Ectodermal cell (in vitro differentiated cells): ENCODE measurements around the gene C3orf18.

ENCODE experiments used
- H3K27ac ChIP-seq: 2 replicates; pipeline ENCODE4 v1.7.0; 2013; ENCODE audit warnings: mild to moderate bottlenecking, low read depth, low read length; ENCODE audit not compliant: insufficient read depth, poor library complexity, severe bottlenecking
- H3K27me3 ChIP-seq: 2 replicates; pipeline ENCODE4 v1.7.0; 2013; ENCODE audit warnings: mild to moderate bottlenecking, low read length; ENCODE audit not compliant: insufficient read depth, control insufficient read depth, poor library complexity, severe bottlenecking
- H3K36me3 ChIP-seq: one replicate; pipeline ENCODE4 v1.7.0; 2013; ENCODE audit warnings: low read length; ENCODE audit not compliant: control insufficient read depth, insufficient read depth
- H3K4me1 ChIP-seq: one replicate; pipeline ENCODE4 v1.7.0; 2013; ENCODE audit warnings: low read length; ENCODE audit not compliant: control insufficient read depth, insufficient read depth
- H3K4me3 ChIP-seq: 2 replicates; pipeline ENCODE4 v1.7.0; 2013; ENCODE audit warnings: low read depth, low read length, control low read depth; ENCODE audit not compliant: insufficient read depth
- H3K9me3 ChIP-seq: 2 replicates; pipeline ENCODE4 v1.7.0; 2013; ENCODE audit warnings: mild to moderate bottlenecking, low read length, moderate library complexity; ENCODE audit not compliant: control insufficient read depth
- WGBS, 2 experiments: methylation state at CpG; one replicate each; pipeline ENCODE4 v1.1.7; 2013; ENCODE audit warnings: missing lambda C conversion rate in 2 of 2; 5-methylcytosine and 5-hydroxymethylcytosine counted together

Gene C3orf18

GRCh38 chr3:50536471-50537180 is 30.9 kb downstream of the C3orf18 start:
- no peaks in the 10 kb centered on the region for H3K27me3 ChIP-seq
- WGBS, 2 experiments = 82% methylated on average over 5 of the region's 5 CpGs
- peaks cover 24% of the 10 kb centered on the region for H3K4me1 ChIP-seq
- H3K9me3 ChIP-seq = no peaks in the 10 kb centered on the region
- no peak overlapping the region for H3K27ac ChIP-seq
- no peak overlapping the region for H3K4me3 ChIP-seq
- H3K36me3 ChIP-seq = no peaks in the 10 kb centered on the region

- Histone ChIP-seq H3K4me3 (no peak overlapping the region), H3K9me3 (no peaks in the 10 kb centered on the region), H3K4me1 (peaks cover 22% of the 10 kb centered on the region), H3K36me3 (no peaks in the 10 kb centered on the region), H3K27ac (no peak overlapping the region), H3K27me3 (peaks cover 12% of the 10 kb centered on the region)
- WGBS, 2 experiments = 92% methylated on average over 9 of the region's 9 CpGs
These were observed 32.7 kb downstream of the C3orf18 start for GRCh38 chr3:50534681-50535330.

GRCh38 chr3:50533807-50534461 is 33.6 kb downstream of the C3orf18 start:
- 73 to 74% methylated on average over 9 of the region's 9 CpGs for WGBS, 2 experiments
- H3K4me1 ChIP-seq = peaks cover 14% of the 10 kb centered on the region
- H3K36me3 ChIP-seq = no peaks in the 10 kb centered on the region
- H3K27ac ChIP-seq = no peak overlapping the region
- no peaks in the 10 kb centered on the region for H3K9me3 ChIP-seq
- peaks cover 12% of the 10 kb centered on the region for H3K27me3 ChIP-seq
- H3K4me3 ChIP-seq = no peak overlapping the region

- Histone ChIP-seq H3K27me3 (peaks cover 12% of the 10 kb centered on the region), H3K4me3 (no peak overlapping the region), H3K4me1 (peaks cover 11% of the 10 kb centered on the region), H3K27ac (no peak overlapping the region), H3K36me3 (no peaks in the 10 kb centered on the region), H3K9me3 (no peaks in the 10 kb centered on the region)
- 69 to 70% methylated on average over 13 of the region's 13 CpGs for WGBS, 2 experiments
These were observed 34.2 kb downstream of the C3orf18 start for GRCh38 chr3:50533316-50533715.

DNA sequence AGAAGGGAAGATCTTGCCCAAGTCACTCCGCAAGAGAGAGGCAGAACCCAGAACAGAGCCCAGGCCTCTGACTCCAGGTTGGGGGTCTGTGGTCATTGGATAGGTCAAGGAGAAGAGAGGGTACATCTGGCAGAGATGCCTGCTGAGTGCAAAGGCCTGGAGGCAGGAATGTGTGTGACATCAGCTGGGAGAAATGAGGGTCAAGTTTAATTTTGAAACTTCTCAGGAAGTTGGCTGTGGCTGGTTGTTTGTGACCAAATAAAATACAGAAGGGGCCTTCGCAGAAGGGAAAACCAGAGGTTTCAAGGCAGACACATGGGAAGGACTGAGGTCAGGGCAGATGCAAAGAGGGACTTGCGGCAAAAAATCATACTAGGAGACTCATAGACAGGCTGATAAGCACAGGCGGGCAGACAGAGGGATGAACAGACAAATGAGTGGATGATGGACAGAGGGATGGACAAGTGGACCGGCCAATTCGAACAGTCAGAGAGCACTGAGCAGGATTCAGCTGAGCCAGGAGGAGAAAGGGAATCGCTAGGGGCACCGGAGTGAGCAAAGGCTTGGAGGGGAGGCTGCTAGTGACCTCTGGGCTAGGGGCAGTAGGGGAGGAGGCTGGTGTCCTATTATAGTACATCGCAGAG is 35.4 kb downstream of the C3orf18 start:
- Histone ChIP-seq H3K27me3 (peaks cover 12% of the 10 kb centered on the region), H3K4me1 (peaks cover 11% of the 10 kb centered on the region), H3K36me3 (no peaks in the 10 kb centered on the region), H3K27ac (no peak overlapping the region), H3K4me3 (no peak overlapping the region), H3K9me3 (no peaks in the 10 kb centered on the region)
- WGBS, 2 experiments = 91% methylated on average over 9 of the region's 9 CpGs

DNA sequence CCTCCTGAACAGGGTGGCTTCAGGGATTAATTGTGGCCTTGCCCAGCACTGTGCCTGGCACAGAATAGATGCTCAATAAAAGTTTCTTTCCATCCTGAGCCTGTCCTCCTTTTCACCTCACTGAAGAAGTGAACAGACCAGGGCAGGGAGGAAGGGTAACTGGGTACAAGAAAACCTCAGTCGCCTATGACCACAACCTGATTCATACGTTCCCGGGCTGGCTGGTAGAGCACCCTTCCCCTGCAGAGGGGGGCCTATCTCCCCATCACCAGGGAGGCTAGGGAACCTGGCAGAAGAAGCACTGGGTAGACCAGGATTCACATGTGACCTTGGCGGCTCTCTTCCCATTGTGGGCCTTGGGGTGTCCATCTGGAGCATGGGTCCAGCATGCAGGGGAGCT is 36.3 kb downstream of the C3orf18 start:
- no peak overlapping the region for H3K4me3 ChIP-seq
- peaks cover 11% of the 10 kb centered on the region for H3K4me1 ChIP-seq
- H3K36me3 ChIP-seq = no peaks in the 10 kb centered on the region
- WGBS, 2 experiments = 95 to 96% methylated on average over 4 of the region's 4 CpGs
- peaks cover 12% of the 10 kb centered on the region for H3K27me3 ChIP-seq
- H3K9me3 ChIP-seq = no peaks in the 10 kb centered on the region
- H3K27ac ChIP-seq = no peak overlapping the region

DNA sequence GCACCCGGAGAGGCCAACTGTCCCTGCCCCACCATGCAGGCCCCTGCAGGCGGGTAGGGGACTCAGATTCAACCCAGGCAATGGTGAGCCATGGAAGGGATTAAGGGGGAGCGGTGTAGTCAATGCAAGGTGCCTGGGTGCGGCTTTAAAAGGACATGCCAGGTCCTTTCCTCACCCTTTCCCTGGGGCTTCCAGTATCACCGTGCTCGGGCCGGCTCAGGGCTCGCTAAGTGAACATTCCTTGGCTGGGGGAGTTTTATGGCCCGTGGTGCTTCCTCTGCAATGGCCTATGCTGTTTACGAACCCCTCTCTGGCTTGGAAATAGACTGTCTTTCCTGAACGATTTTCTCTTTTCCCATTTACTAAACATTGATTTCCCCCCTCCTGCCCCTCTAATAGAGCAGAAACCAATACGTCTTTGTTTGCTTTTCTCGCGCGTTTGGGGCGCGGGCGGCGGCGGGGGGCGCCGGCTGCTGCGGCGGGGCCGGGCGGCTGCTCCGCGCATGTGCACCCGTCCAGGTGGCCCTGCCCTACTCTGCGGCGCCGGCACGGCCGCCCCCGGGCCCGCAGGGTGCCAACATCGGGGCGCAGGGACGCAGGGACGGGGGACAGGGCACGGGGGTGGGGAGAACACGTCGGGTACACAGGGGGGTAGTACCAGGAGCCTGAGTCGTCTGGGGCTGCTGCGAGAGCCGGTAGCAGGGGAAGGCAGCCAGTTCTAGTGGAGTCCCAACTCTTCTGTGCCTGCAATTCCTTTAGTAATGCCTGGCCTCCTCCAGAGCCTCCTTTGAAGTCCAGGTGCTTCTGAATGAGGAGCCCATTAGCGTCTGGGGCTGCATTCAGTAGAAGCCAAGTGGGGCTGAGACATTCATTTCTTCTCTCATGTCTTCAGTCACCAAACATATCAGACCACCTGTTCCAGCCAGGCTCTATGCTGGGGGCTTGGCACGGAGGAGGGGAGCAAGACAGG is 37.3 kb downstream of the C3orf18 start:
- no peak overlapping the region for H3K27ac ChIP-seq
- H3K4me1 ChIP-seq = peaks cover 11% of the 10 kb centered on the region
- no peak overlapping the region for H3K4me3 ChIP-seq
- H3K36me3 ChIP-seq = no peaks in the 10 kb centered on the region
- WGBS, 2 experiments = 31 to 33% methylated on average over 48 of the region's 48 CpGs
- H3K27me3 ChIP-seq = peaks cover 12% of the 10 kb centered on the region
- H3K9me3 ChIP-seq = no peaks in the 10 kb centered on the region

- Histone ChIP-seq H3K4me3 (no peak overlapping the region), H3K36me3 (no peaks in the 10 kb centered on the region), H3K27me3 (peaks cover 6% of the 10 kb centered on the region), H3K27ac (no peak overlapping the region), H3K4me1 (peaks cover 13% of the 10 kb centered on the region), H3K9me3 (no peaks in the 10 kb centered on the region)
- 41 to 47% methylated on average over 6 of the region's 6 CpGs for WGBS, 2 experiments
These were observed 41.6 kb downstream of the C3orf18 start for GRCh38 chr3:50525987-50526386.

DNA sequence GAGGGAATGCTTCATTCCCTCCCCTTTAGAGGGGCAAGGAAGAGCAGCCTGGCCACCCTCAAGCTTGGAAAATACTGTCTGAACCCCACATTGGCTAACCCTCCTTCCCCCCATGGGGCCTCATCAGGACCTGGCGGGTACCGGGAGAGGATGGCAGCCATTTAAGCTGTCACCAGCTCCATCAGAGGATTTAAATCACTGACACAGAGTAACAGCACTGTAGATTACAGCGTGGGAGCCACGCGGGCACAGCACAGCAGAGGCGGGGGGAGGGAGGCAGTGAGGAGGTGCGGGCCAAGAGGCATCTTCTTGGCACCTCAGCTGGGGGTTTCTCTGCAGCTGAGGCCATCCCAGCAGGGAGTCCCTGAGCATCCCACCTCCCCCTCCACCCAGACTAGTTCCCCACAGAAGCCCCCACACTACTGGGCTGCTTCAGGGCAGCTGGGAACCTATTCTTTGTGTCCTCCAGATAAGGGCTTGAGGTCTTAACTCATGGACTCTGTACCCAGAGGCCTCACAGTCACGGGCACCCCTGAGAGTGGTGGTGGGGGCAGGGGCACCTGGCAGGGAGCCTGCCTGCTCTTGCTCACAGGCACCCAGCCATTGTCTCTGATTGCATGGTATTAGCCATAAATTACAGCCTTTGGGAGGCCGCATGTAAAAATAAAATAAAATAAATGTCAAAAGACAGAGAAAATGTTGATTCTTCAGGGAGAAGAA is 42.2 kb downstream of the C3orf18 start:
- WGBS, 2 experiments = 80 to 84% methylated on average over 9 of the region's 9 CpGs
- peaks cover under 1% of the 10 kb centered on the region for H3K27me3 ChIP-seq
- H3K4me3 ChIP-seq = no peak overlapping the region
- H3K4me1 ChIP-seq = peaks cover 18% of the 10 kb centered on the region
- H3K9me3 ChIP-seq = no peaks in the 10 kb centered on the region
- H3K27ac ChIP-seq = no peak overlapping the region
- no peaks in the 10 kb centered on the region for H3K36me3 ChIP-seq
